Measurements from ENCODE around the gene MYH2. TPM values are rescaled to one million over a fixed set of nuclear protein-coding genes. Genes with fewer than 3 reads are reported as not detected.

The MYH2 gene
- polyA plus RNA-seq, 1 of the 3 experiments (the other 2 are of a cell fraction): 0.10 TPM

DNA sequence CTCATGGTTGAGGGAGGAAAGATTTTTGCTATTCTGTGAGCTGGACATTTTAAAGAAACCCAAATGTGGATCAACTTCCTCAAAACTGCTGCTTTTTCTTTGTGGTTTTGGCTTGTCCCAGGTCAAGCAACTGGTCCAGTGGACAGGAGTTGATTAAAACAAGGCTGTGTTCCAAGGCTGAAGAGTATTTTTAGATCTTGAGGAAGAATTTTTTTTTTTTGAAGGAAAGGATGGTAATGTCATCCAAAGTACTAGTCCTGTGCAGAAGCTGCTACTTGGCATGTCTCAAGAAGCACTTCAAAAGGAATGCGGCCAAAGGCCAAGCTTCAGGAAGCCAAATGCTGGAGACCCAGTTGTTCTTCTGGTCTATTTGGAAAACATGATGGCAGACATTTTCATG is 8.0 kb upstream of the MYH2 start:
- Histone ChIP-seq H3K9me3 (no peaks in the 10 kb centered on the region), H4K20me1 (ENCODE audit: insufficient read depth) (no peaks in the 10 kb centered on the region), H3K79me2 (ENCODE audit: insufficient read depth) (no peaks in the 10 kb centered on the region), H3K4me2 (no peak overlapping the region), H3K27ac (ENCODE audit: low read depth in 2 of 2, low read length in 1 of 2) (peak overlapping the region in 1 of 2 experiments; percentile 16; a peak in 1 of 4 replicates), H3F3A (replicated peaks; ENCODE audit: insufficient read depth) (no peaks in the 10 kb centered on the region), H3K9ac (no peak overlapping the region), H3K36me3 (replicated peaks in 1 of 2; ENCODE audit: control insufficient read depth in 1 of 2, insufficient read depth in 2 of 2, low read length in 1 of 2) (no peaks in the 10 kb centered on the region), H3K27me3 (ENCODE audit: insufficient read depth) (no peaks in the 10 kb centered on the region), H2AFZ (ENCODE audit: low read depth) (no peak overlapping the region), H3K9me2 (no peaks in the 10 kb centered on the region), H3K4me3 (ENCODE audit: low read depth in 2 of 2, low read length in 1 of 2) (no peak overlapping the region), H3K4me1 (ENCODE audit: control insufficient read depth in 1 of 2, insufficient read depth in 2 of 2, low read depth in 1 of 2, low read length in 1 of 2) (no peaks in the 10 kb centered on the region)
- WGBS (ENCODE audit: low lambda C conversion rate): 33% methylated on average over 1 of the region's 1 CpG
- TF ChIP-seq, protein P1, sequence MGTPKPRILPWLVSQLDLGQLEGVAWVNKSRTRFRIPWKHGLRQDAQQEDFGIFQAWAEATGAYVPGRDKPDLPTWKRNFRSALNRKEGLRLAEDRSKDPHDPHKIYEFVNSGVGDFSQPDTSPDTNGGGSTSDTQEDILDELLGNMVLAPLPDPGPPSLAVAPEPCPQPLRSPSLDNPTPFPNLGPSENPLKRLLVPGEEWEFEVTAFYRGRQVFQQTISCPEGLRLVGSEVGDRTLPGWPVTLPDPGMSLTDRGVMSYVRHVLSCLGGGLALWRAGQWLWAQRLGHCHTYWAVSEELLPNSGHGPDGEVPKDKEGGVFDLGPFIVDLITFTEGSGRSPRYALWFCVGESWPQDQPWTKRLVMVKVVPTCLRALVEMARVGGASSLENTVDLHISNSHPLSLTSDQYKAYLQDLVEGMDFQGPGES (IDR thresholded peaks at IDR 0.05; ENCODE audit: low read depth, low read length): no peak
- TF ChIP-seq, protein P2, sequence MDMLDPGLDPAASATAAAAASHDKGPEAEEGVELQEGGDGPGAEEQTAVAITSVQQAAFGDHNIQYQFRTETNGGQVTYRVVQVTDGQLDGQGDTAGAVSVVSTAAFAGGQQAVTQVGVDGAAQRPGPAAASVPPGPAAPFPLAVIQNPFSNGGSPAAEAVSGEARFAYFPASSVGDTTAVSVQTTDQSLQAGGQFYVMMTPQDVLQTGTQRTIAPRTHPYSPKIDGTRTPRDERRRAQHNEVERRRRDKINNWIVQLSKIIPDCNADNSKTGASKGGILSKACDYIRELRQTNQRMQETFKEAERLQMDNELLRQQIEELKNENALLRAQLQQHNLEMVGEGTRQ (IDR thresholded peaks at IDR 0.05; ENCODE audit: borderline replicate concordance, low read depth, low read length): no peak
- POLR2A ChIA-PET: no interaction called here
- no peak for DNase-seq
- CTCF ChIA-PET: no interaction called here

DNA sequence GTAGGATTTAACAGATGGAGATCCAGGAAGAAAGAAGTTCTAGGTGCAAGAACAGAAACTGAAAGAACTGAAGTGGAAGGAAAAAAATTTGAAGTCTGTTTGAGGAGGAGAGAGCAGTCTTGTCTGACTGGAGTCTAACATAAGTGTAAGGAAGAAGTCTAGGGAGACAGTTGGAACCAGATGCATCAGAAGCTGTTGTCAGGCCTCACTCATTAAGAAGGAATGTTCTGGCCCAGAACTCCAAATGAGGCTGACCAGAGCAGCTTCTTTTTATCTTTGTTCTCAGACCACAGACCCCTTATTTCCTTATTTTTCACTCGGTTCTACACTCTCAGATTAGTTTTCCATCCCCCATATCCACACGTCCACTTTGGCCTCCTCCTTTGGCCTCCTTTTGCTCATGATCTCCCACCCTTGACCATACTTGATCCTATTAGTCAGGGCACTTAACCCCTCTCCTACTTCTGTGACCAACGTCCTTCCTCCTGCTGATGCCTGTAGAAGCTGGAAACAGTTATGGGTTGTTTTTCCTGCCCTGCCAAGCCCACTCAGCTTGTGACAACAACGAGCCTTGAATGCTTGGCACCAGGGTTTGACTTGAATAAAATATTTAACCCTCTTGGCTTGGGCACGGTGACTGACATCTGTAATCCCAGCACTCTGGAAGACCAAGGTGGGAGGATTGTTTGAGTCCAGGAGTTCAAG is 7.0 kb upstream of the MYH2 start:
- H3K36me3 ChIP-seq (replicated peaks in 1 of 2; ENCODE audit: control insufficient read depth in 1 of 2, insufficient read depth in 2 of 2, low read length in 1 of 2): no peaks in the 10 kb centered on the region
- H3K4me2 ChIP-seq: no peak overlapping the region
- no peaks in the 10 kb centered on the region for H3K9me2 ChIP-seq
- H3K79me2 ChIP-seq (ENCODE audit: insufficient read depth): no peaks in the 10 kb centered on the region
- H3K27me3 ChIP-seq (ENCODE audit: insufficient read depth): no peaks in the 10 kb centered on the region
- no peaks in the 10 kb centered on the region for H4K20me1 ChIP-seq (ENCODE audit: insufficient read depth)
- no peaks in the 10 kb centered on the region for H3K4me1 ChIP-seq (ENCODE audit: control insufficient read depth in 1 of 2, insufficient read depth in 2 of 2, low read depth in 1 of 2, low read length in 1 of 2)
- CTCF ChIA-PET: no interaction called here
- TF ChIP-seq CHD2 (IDR thresholded peaks at IDR 0.05; ENCODE audit: low read length, partially characterized antibody) (no peak), SIN3A (IDR thresholded peaks at IDR 0.05; ENCODE audit: borderline replicate concordance, low read depth, low read length) (no peak), NFIC (IDR thresholded peaks at IDR 0.05; ENCODE audit: borderline replicate concordance) (no peak), TEAD4 (IDR thresholded peaks at IDR 0.05; ENCODE audit: borderline replicate concordance, insufficient read depth) (no peak), ELF1 (IDR thresholded peaks at IDR 0.05) (no peak), FOXJ3 (CRISPR knock-in tag; IDR thresholded peaks at IDR 0.05) (no peak), RXRA (IDR thresholded peaks at IDR 0.05; ENCODE audit: borderline replicate concordance, low read depth) (no peak), RFX5 (IDR thresholded peaks at IDR 0.05; ENCODE audit: low read length) (no peak), FOSL2 (IDR thresholded peaks at IDR 0.05; ENCODE audit: borderline replicate concordance, low read depth) (no peak), TCF12 (IDR thresholded peaks at IDR 0.05) (no peak), YY1 (IDR thresholded peaks at IDR 0.05; ENCODE audit: low read depth) (no peak), SMC3 (IDR thresholded peaks at IDR 0.05; ENCODE audit: low read depth, low read length) (no peak)
- TF ChIP-seq, protein P3, sequence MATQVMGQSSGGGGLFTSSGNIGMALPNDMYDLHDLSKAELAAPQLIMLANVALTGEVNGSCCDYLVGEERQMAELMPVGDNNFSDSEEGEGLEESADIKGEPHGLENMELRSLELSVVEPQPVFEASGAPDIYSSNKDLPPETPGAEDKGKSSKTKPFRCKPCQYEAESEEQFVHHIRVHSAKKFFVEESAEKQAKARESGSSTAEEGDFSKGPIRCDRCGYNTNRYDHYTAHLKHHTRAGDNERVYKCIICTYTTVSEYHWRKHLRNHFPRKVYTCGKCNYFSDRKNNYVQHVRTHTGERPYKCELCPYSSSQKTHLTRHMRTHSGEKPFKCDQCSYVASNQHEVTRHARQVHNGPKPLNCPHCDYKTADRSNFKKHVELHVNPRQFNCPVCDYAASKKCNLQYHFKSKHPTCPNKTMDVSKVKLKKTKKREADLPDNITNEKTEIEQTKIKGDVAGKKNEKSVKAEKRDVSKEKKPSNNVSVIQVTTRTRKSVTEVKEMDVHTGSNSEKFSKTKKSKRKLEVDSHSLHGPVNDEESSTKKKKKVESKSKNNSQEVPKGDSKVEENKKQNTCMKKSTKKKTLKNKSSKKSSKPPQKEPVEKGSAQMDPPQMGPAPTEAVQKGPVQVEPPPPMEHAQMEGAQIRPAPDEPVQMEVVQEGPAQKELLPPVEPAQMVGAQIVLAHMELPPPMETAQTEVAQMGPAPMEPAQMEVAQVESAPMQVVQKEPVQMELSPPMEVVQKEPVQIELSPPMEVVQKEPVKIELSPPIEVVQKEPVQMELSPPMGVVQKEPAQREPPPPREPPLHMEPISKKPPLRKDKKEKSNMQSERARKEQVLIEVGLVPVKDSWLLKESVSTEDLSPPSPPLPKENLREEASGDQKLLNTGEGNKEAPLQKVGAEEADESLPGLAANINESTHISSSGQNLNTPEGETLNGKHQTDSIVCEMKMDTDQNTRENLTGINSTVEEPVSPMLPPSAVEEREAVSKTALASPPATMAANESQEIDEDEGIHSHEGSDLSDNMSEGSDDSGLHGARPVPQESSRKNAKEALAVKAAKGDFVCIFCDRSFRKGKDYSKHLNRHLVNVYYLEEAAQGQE (IDR thresholded peaks at IDR 0.05; ENCODE audit: low read depth, low read length): no peak
- TF ChIP-seq, protein P2 (IDR thresholded peaks at IDR 0.05; ENCODE audit: borderline replicate concordance, low read depth, low read length): no peak
- TF ChIP-seq, protein P4, sequence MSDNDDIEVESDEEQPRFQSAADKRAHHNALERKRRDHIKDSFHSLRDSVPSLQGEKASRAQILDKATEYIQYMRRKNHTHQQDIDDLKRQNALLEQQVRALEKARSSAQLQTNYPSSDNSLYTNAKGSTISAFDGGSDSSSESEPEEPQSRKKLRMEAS (IDR thresholded peaks at IDR 0.05; ENCODE audit: low read depth): no peak
- no peaks in the 10 kb centered on the region for H3F3A ChIP-seq (replicated peaks; ENCODE audit: insufficient read depth)
- no peak overlapping the region for H3K9ac ChIP-seq
- H3K4me3 ChIP-seq (ENCODE audit: low read depth in 2 of 2, low read length in 1 of 2): no peak overlapping the region
- H2AFZ ChIP-seq (ENCODE audit: low read depth): no peak overlapping the region
- POLR2A ChIA-PET: no interaction called here
- WGBS (ENCODE audit: low lambda C conversion rate): 4% methylated on average over 5 of the region's 5 CpGs
- H3K9me3 ChIP-seq: no peaks in the 10 kb centered on the region
- no peak for DNase-seq
- peak overlapping the region in 1 of 2 experiments; percentile 3; a peak in 1 of 4 replicates for H3K27ac ChIP-seq (ENCODE audit: low read depth in 2 of 2, low read length in 1 of 2)
